Middle frontal gyrus (tissue), 1 donor: ENCODE data around the gene SLC9A9.
"Not testable (repeated sequence)": the region's sequence is repeated elsewhere in the genome, so short reads cannot be mapped to it uniquely, and the experiment has no call there.

ENCODE experiments used
- DNase-seq: peaks from one replicate; pipeline ENCODE4 v3.0.0-alpha.2; 2015; ENCODE audit warnings: low spot score; ENCODE audit errors: extremely low spot score

SLC9A9 gene

GRCh38 chr3:143471705-143472104 is 376.6 kb downstream of the SLC9A9 start:
- no peak for DNase-seq

GRCh38 chr3:143469159-143469558 is 379.1 kb downstream of the SLC9A9 start:
- DNase-seq, result no peak

- DNase-seq, result no peak
Observed at GRCh38 chr3:143465666-143466065, 382.6 kb downstream of the SLC9A9 start.

GRCh38 chr3:143464850-143465249 is 383.4 kb downstream of the SLC9A9 start:
- DNase-seq, result no peak

GRCh38 chr3:143455480-143455879 is 392.8 kb downstream of the SLC9A9 start:
- DNase-seq, result no peak

- no peak for DNase-seq
Observed at GRCh38 chr3:143450632-143451031, 397.6 kb downstream of the SLC9A9 start.

GRCh38 chr3:143447491-143447890 is 400.8 kb downstream of the SLC9A9 start:
- no peak for DNase-seq

GRCh38 chr3:143445118-143445517 is 403.1 kb downstream of the SLC9A9 start:
- no peak for DNase-seq

- no peak for DNase-seq
Observed at GRCh38 chr3:143443851-143444331, 404.4 kb downstream of the SLC9A9 start.

- no peak for DNase-seq
Observed at GRCh38 chr3:143442814-143443447, 405.3 kb downstream of the SLC9A9 start.

- no peak for DNase-seq
Observed at GRCh38 chr3:143441516-143442171, 406.6 kb downstream of the SLC9A9 start.

- no peak for DNase-seq
Observed at GRCh38 chr3:143439817-143440216, 408.5 kb downstream of the SLC9A9 start.

GRCh38 chr3:143437405-143437804 is 410.9 kb downstream of the SLC9A9 start:
- DNase-seq, result no peak

GRCh38 chr3:143436231-143436930 is 411.9 kb downstream of the SLC9A9 start:
- DNase-seq, result no peak

GRCh38 chr3:143433787-143434378 is 414.4 kb downstream of the SLC9A9 start:
- DNase-seq, result no peak

- DNase-seq, result not testable (repeated sequence)
Observed at GRCh38 chr3:143431298-143431697, 417.0 kb downstream of the SLC9A9 start.

GRCh38 chr3:143430568-143430967 is 417.7 kb downstream of the SLC9A9 start:
- no peak for DNase-seq

GRCh38 chr3:143429628-143430514 is 418.4 kb downstream of the SLC9A9 start:
- no peak for DNase-seq

- DNase-seq, result no peak
Observed at GRCh38 chr3:143428294-143428693, 420.0 kb downstream of the SLC9A9 start.

- no peak for DNase-seq
Observed at GRCh38 chr3:143427631-143428030, 420.6 kb downstream of the SLC9A9 start.

- no peak for DNase-seq
Observed at GRCh38 chr3:143424874-143425273, 423.4 kb downstream of the SLC9A9 start.
